Activated CD4-positive, alpha-beta T cell treated with anti-CD3 and anti-CD28 coated beads, Interleukin-2, amount 10 ng/mL, durations not matched to agents 7 days and 5 days (primary cell): ENCODE results near the gene PYCR2. TPM values are rescaled to one million over a fixed set of nuclear protein-coding genes. Genes with fewer than 3 reads are reported as not detected.
"Not testable (repeated sequence)": the region's sequence is repeated elsewhere in the genome, so short reads cannot be mapped to it uniquely, and the experiment has no call there.

Experiments used
- CTCF ChIA-PET: fragments of 350-600 bp; sonication (Branson Sonifier 250); formaldehyde crosslinking; loops from one replicate; lab custom pipeline; 2021; ENCODE audit warnings: antibody characterized with exemption; lab: Charles Lee
- POLR2A ChIA-PET: fragments of 350-600 bp; sonication (Branson Sonifier 250); formaldehyde crosslinking; loops from one replicate; lab custom pipeline; 2021; ENCODE audit warnings: antibody characterized with exemption; lab: Charles Lee
- DNase-seq: peaks from one replicate; pipeline ENCODE4 v3.0.0-alpha.2; 2020
- H3K27ac Mint-ChIP-seq: one replicate; pipeline ENCODE4 v1.8.0; 2021; ENCODE audit warnings: mild to moderate bottlenecking, moderate library complexity, mixed read lengths
- H3K27me3 Mint-ChIP-seq: one replicate; pipeline ENCODE4 v1.8.0; 2021; ENCODE audit warnings: mixed read lengths
- H3K36me3 Mint-ChIP-seq: one replicate; pipeline ENCODE4 v1.8.0; 2021; ENCODE audit warnings: low read depth, mixed read lengths
- H3K4me1 Mint-ChIP-seq: one replicate; pipeline ENCODE4 v1.8.0; 2021; ENCODE audit warnings: mixed read lengths
- H3K4me3 Mint-ChIP-seq: one replicate; pipeline ENCODE4 v1.8.0; 2021; ENCODE audit warnings: mild to moderate bottlenecking, moderate library complexity, mixed read lengths
- H3K9me3 Mint-ChIP-seq: one replicate; pipeline ENCODE4 v1.8.0; 2021; ENCODE audit warnings: mixed read lengths
- total RNA-seq, 2 experiments: library from RNA; stranded (reverse); gene quantifications; one replicate each; pipeline ENCODE4 v1.2.3, GENCODE V29; 2021

PYCR2 gene
- total RNA-seq = 100 to 1,000 TPM in 1 of 2 experiments, 10 to 100 TPM in 1; 98.1 to 120 TPM

DNA sequence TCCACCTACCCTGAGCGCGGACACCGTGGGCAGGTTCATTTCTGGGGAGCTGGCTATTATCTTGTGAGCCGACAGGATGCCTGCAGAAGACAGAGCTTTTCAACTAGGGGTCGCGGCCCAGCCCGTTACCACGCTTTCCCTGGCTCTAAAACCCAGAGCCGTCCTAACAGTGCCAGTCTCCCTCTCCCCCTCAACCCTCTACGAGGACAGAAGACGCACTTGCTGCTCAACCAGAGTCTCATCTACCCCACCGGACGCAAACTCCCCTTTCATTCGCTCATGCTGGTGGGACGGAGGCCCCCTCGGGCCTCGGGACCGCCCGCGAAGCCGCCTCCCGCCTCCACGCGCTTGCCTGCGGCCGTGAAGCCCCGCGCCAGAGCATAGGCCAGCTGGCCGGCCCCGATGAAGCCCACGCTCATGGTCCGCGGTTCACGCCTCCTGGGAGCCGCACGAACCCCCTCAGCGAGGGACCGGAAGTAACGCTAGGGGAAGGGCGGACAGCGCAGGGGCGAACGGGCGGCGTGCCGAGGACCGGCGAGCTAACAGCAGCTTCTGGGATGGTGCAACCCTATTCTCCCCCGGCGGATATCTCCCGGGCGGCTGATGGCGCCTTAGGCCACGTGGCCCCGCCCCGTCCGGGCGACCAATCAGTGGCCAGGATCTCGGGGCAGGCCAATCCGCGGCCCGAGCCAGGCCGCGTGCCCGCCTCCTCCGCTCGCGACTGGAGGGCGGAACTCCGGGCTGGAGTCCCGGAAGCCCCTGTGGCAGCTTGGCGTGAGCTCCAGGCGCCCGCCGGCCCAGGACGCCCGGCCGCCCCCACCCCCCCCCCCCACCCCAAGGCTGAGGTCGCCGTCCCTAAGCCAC lies at the start of gene PYCR2:
PYCR2 (minus strand) TSS at position 559 of the 864 bp plus-strand sequence; CDS start at position 419, 140 bp downstream.
- ChIA-PET POLR2A (interaction anchor here (0.5 to 1.3 kb wide), 6 partner anchors 20 to 1498 kb away, joined by 3 to 7 read pairs (median 4); partner anchors contain the start of genes SDE2 and SRP9), CTCF (interaction anchor here (0.6 to 2.4 kb wide), 12 partner anchors 12 to 505 kb away, joined by 3 to 10 read pairs (median 4); partner anchors contain the start of genes LEFTY2 and SRP9)
- peaks cover 65% of the 10 kb centered on the region for H3K4me1 Mint-ChIP-seq
- H3K27me3 Mint-ChIP-seq = no peaks in the 10 kb centered on the region
- peaks cover 34% of the 10 kb centered on the region for H3K36me3 Mint-ChIP-seq
- peak; percentile 95 for DNase-seq
- no peaks in the 10 kb centered on the region for H3K9me3 Mint-ChIP-seq
- H3K4me3 Mint-ChIP-seq = peak within 1 kb of the TSS; percentile 98
- peak within 1 kb of the TSS; percentile 96 for H3K27ac Mint-ChIP-seq

GRCh38 chr1:225973158-225973557 lies 49.1 kb upstream of the PYCR2 start:
- H3K27me3 Mint-ChIP-seq = no peaks in the 10 kb centered on the region
- no peak for DNase-seq
- CTCF ChIA-PET = interaction anchor here (0.5 to 2.3 kb wide), 8 partner anchors 10 to 499 kb away, joined by 3 to 11 read pairs (median 4); no protein-coding TSS in a partner anchor
- no peak overlapping the region for H3K4me3 Mint-ChIP-seq
- POLR2A ChIA-PET = no interaction called here
- peaks cover 7% of the 10 kb centered on the region for H3K4me1 Mint-ChIP-seq
- no peak overlapping the region for H3K27ac Mint-ChIP-seq
- peaks cover 5% of the 10 kb centered on the region for H3K36me3 Mint-ChIP-seq
- H3K9me3 Mint-ChIP-seq = no peaks in the 10 kb centered on the region

GRCh38 chr1:225972344-225973152 lies 48.5 kb upstream of the PYCR2 start:
- Mint-ChIP-seq H3K27me3 (no peaks in the 10 kb centered on the region), H3K9me3 (no peaks in the 10 kb centered on the region), H3K4me1 (peaks cover 7% of the 10 kb centered on the region), H3K4me3 (no peak overlapping the region), H3K36me3 (peaks cover 5% of the 10 kb centered on the region), H3K27ac (no peak overlapping the region)
- CTCF ChIA-PET = interaction anchor here (0.5 to 1.9 kb wide), 6 partner anchors 10 to 498 kb away, joined by 3 to 8 read pairs (median 4); no protein-coding TSS in a partner anchor
- no peak for DNase-seq
- POLR2A ChIA-PET = no interaction called here

DNA sequence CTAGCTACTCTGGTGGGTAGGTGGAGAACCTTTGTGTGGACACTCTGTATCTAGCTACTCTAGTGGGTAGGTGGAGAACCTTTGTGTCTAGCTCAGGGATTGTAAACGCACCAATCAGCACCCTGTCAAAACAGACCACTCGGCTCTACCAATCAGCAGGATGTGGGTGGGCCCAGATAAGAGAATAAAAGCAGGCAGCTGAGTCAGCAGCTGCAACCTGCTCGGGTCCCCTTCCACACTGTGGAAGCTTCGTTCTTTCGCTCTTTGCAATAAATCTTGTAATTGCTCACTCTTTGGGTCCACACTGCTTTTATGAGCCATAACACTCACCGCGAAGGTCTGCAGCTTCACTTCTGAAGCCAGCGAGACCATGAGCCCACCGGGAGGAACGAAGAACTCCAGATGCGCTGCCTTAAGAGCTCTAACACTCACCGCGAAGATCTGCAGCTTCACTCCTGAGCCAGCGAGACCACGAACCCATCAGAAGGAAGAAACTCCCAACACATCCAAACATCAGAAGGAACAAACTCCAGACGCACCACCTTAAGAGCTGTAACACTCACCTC lies 46.6 kb upstream of the PYCR2 start:
- H3K4me3 Mint-ChIP-seq, H3K9me3 Mint-ChIP-seq, DNase-seq, H3K4me1 Mint-ChIP-seq, H3K36me3 Mint-ChIP-seq, H3K27me3 Mint-ChIP-seq, H3K27ac Mint-ChIP-seq: not testable (repeated sequence)
- CTCF ChIA-PET = interaction anchor here (1.0 kb wide), 1 partner anchor 490 kb away, joined by 3 read pairs; no protein-coding TSS in a partner anchor
- POLR2A ChIA-PET = interaction anchor here (0.7 kb wide), 1 partner anchor 457 kb away, joined by 4 read pairs; no protein-coding TSS in a partner anchor

DNA sequence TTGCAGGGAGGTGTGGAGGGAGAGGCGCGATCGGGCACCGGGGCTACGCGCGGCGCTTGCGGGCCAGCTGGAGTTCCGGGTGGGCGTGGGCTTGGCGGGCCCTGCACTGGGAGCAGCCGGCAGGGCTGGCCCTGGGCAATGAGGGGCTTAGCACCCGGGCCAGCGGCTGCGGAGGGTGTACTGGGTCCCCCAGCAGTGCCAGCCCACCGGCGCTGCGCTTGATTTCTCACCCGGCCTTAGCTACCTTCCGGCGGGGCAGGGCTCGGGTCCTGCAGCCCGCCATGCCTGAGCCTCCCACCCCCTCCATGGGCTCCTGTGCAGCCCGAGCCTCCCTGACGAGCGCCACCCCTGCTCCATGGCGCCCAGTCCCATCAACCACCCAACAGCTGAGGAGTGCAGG lies 45.7 kb upstream of the PYCR2 start:
- H3K27ac Mint-ChIP-seq, H3K27me3 Mint-ChIP-seq, H3K4me1 Mint-ChIP-seq, DNase-seq, H3K4me3 Mint-ChIP-seq, H3K9me3 Mint-ChIP-seq, H3K36me3 Mint-ChIP-seq, POLR2A ChIA-PET: not testable (repeated sequence)
- CTCF ChIA-PET = interaction anchor here (0.6 to 1.1 kb wide), 2 partner anchors 90 to 495 kb away, joined by 3 read pairs; no protein-coding TSS in a partner anchor

- DNase-seq = no peak
- no peaks in the 10 kb centered on the region for H3K36me3 Mint-ChIP-seq
- no peak overlapping the region for H3K4me3 Mint-ChIP-seq
- ChIA-PET CTCF (no interaction called here), POLR2A (no interaction called here)
- H3K4me1 Mint-ChIP-seq = peaks cover 2% of the 10 kb centered on the region
- no peak overlapping the region for H3K27ac Mint-ChIP-seq
- no peaks in the 10 kb centered on the region for H3K9me3 Mint-ChIP-seq
- H3K27me3 Mint-ChIP-seq = no peaks in the 10 kb centered on the region
Measured at GRCh38 chr1:225965231-225965630, 41.2 kb upstream of the PYCR2 start.

- no peak for DNase-seq
- H3K4me3 Mint-ChIP-seq = no peak overlapping the region
- H3K27me3 Mint-ChIP-seq = no peaks in the 10 kb centered on the region
- CTCF ChIA-PET = interaction anchor here (1.0 to 1.8 kb wide), 2 partner anchors 8 to 489 kb away, joined by 3 to 5 read pairs; no protein-coding TSS in a partner anchor
- H3K36me3 Mint-ChIP-seq = no peaks in the 10 kb centered on the region
- no peaks in the 10 kb centered on the region for H3K9me3 Mint-ChIP-seq
- peaks cover 2% of the 10 kb centered on the region for H3K4me1 Mint-ChIP-seq
- POLR2A ChIA-PET = no interaction called here
- H3K27ac Mint-ChIP-seq = no peak overlapping the region
Measured at GRCh38 chr1:225963735-225964530, 39.9 kb upstream of the PYCR2 start.

GRCh38 chr1:225962440-225962975 lies 38.5 kb upstream of the PYCR2 start:
- Mint-ChIP-seq H3K27me3 (no peaks in the 10 kb centered on the region), H3K36me3 (no peaks in the 10 kb centered on the region), H3K9me3 (no peaks in the 10 kb centered on the region), H3K4me1 (peaks cover 2% of the 10 kb centered on the region), H3K27ac (no peak overlapping the region), H3K4me3 (no peak overlapping the region)
- ChIA-PET POLR2A (interaction anchor here (1.1 kb wide), 1 partner anchor 158 kb away, joined by 3 read pairs; no protein-coding TSS in a partner anchor), CTCF (interaction anchor here (0.6 to 1.8 kb wide), 5 partner anchors 9 to 487 kb away, joined by 3 to 5 read pairs (median 3); no protein-coding TSS in a partner anchor)
- DNase-seq = peak; percentile 49

DNA sequence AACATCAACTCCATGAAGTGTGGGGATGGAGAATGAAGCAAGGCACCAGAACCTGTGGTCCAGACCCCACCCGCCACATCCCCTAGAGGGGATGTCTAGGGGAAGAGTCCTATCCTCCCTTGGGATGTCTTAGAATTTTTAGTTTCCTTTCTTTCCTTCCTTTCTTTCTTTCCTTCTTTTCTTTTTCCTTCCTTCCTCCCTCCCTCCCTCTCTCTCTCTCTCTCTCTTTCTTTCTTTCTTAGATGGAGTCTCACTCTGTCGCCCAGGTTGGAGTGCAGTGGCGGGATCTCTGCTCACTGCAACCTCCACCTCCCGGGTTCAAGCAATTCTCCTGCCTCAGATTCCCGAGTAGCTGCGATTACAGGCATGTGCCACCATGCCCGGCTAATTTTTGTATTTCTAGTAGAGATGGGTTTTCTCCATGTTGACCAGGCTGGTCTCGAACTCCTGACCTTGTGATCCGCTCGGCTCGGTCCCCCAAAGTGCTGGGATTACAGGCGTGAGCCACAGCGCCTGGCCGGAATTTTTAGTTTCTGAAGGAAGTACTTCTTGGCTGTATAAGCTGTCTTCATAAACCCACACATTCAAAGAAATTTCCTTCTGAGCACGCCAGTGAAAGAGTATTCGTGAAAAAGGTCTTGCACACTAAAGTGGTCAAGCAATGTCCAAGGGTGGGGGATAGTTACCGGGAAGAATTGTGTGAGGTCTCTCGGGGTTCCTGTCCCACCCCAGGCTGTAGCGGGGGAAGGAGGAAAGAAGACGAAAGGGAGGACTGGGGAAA lies 37.8 kb upstream of the PYCR2 start:
- Mint-ChIP-seq H3K4me1 (peaks cover 2% of the 10 kb centered on the region), H3K27ac (no peak overlapping the region), H3K4me3 (no peak overlapping the region), H3K36me3 (no peaks in the 10 kb centered on the region), H3K9me3 (no peaks in the 10 kb centered on the region), H3K27me3 (no peaks in the 10 kb centered on the region)
- no peak for DNase-seq
- POLR2A ChIA-PET = no interaction called here
- CTCF ChIA-PET = interaction anchor here (0.8 to 1.6 kb wide), 4 partner anchors 57 to 164 kb away, joined by 3 to 4 read pairs (median 3); partner anchors contain the start of gene EPHX1

GRCh38 chr1:225958041-225958440 lies 34.0 kb upstream of the PYCR2 start:
- Mint-ChIP-seq H3K27me3 (peaks cover 2% of the 10 kb centered on the region), H3K27ac (no peak overlapping the region), H3K4me3 (no peak overlapping the region), H3K4me1 (peaks cover 2% of the 10 kb centered on the region), H3K9me3 (no peaks in the 10 kb centered on the region), H3K36me3 (no peaks in the 10 kb centered on the region)
- POLR2A ChIA-PET = no interaction called here
- DNase-seq = no peak
- CTCF ChIA-PET = interaction anchor here (1.0 kb wide), 1 partner anchor 17 kb away, joined by 3 read pairs; no protein-coding TSS in a partner anchor
